OCI-LY7 (cell line): ENCODE results near the gene EWSR1. TPM values are rescaled to one million over a fixed set of nuclear protein-coding genes. Genes with fewer than 3 reads are reported as not detected.
A peak's percentile ranks its signal among the peaks of the same experiment; 100 is the strongest.

Experiments used
- BruUV-seq: library from RNA; stranded (reverse); fragments of 400-500 nt; replicated peaks from 2 replicates; lab custom pipeline; 2021; lab: Mats Ljungman, UMichigan
- CTCF ChIA-PET: fragments of 300-600 bp; sonication (Branson Sonifier 250); formaldehyde crosslinking; loops from one replicate; lab custom pipeline; 2022; ENCODE audit warnings: antibody characterized with exemption; ENCODE audit not compliant: unreplicated experiment; lab: Charles Lee
- POLR2A ChIA-PET: fragments of 300-600 bp; sonication (Branson Sonifier 250); formaldehyde crosslinking; loops from one replicate; lab custom pipeline; 2022; ENCODE audit warnings: antibody characterized with exemption; lab: Charles Lee
- DNase-seq: peaks from one replicate; pipeline ENCODE4 v3.0.0-alpha.2; 2015; ENCODE audit warnings: low spot score
- H2AFZ ChIP-seq: fragments of 200-600 bp; sonication (generic), shearing (Covaris generic); 2 replicates; pipeline ENCODE4 v1.6.1; 2014; ENCODE audit warnings: mild to moderate bottlenecking, antibody characterized with exemption, low read length, moderate library complexity
- H3K27ac ChIP-seq: fragments of 200-600 bp; sonication (generic); 2 replicates; pipeline ENCODE4 v1.5.1; 2014; ENCODE audit warnings: mixed run types, low read depth, mild to moderate bottlenecking, moderate library complexity, low read length, inconsistent platforms; ENCODE audit not compliant: poor library complexity, severe bottlenecking
- H3K36me3 ChIP-seq: fragments of 200-600 bp; sonication (generic); 2 replicates; pipeline ENCODE4 v1.6.1; 2014; ENCODE audit warnings: mild to moderate bottlenecking, antibody characterized with exemption, low read length, moderate library complexity, mixed read lengths; ENCODE audit not compliant: insufficient read depth
- H3K4me1 ChIP-seq: fragments of 200-600 bp; sonication (generic); 2 replicates; pipeline ENCODE4 v1.5.1; 2014; ENCODE audit warnings: mild to moderate bottlenecking, low read length; ENCODE audit not compliant: insufficient read depth, poor library complexity, severe bottlenecking
- H3K4me2 ChIP-seq: fragments of 200-600 bp; sonication (generic); 2 replicates; pipeline ENCODE4 v1.6.1; 2014; ENCODE audit warnings: mild to moderate bottlenecking, low read length
- H3K4me3 ChIP-seq: fragments of 200-600 bp; sonication (generic); 2 replicates; pipeline ENCODE4 v1.5.1; 2014; ENCODE audit warnings: mild to moderate bottlenecking, low read depth, low read length; ENCODE audit not compliant: poor library complexity, severe bottlenecking
- H3K79me2 ChIP-seq: fragments of 200-600 bp; sonication (generic); 2 replicates; pipeline ENCODE4 v1.6.1; 2016; ENCODE audit warnings: low read depth, mild to moderate bottlenecking, low read length, moderate library complexity, mixed read lengths; ENCODE audit not compliant: insufficient read depth
- H3K9me2 ChIP-seq: fragments of 200-600 bp; sonication (generic); 2 replicates; pipeline ENCODE4 v1.6.1; 2016; ENCODE audit warnings: mild to moderate bottlenecking, low read length, mixed read lengths; ENCODE audit not compliant: insufficient read depth
- H3K9me3 ChIP-seq: fragments of 200-600 bp; sonication (generic); 2 replicates; pipeline ENCODE4 v1.6.1; 2014; ENCODE audit warnings: mild to moderate bottlenecking, mixed run types, low read length, mixed read lengths
- H4K20me1 ChIP-seq: fragments of 200-600 bp; sonication (generic); 2 replicates; pipeline ENCODE4 v1.6.1; 2014; ENCODE audit warnings: mild to moderate bottlenecking, antibody characterized with exemption, low read length, moderate library complexity, mixed read lengths; ENCODE audit not compliant: insufficient read depth
- CTCF ChIP-seq: fragments of 200-600 bp; sonication (generic); conservative IDR thresholded peaks from 2 replicates; pipeline ENCODE4 v1.5.1; 2014; ENCODE audit warnings: mild to moderate bottlenecking, antibody characterized with exemption, low read length, moderate library complexity, mixed read lengths
- EZH2phosphoT487 ChIP-seq: fragments of 200-600 bp; sonication (generic); IDR thresholded peaks from 2 replicates; pipeline ENCODE4 v1.6.1; 2018; ENCODE audit warnings: low read depth, borderline replicate concordance, mild to moderate bottlenecking, mixed run types, antibody characterized with exemption, low read length, moderate library complexity, mixed read lengths
- intact Hi-C: fragments of 100-400 bp; cut with micrococcal nuclease; formaldehyde crosslinking; loops from one replicate; pipeline ENCODE4 v1.10.0; 2022; ENCODE audit not compliant: unreplicated experiment
- total RNA-seq, 2 experiments: library from RNA; depleted of rRNA in 1 of 2; stranded (reverse); fragments of >200 nt in 1 of 2; shearing (Covaris generic) in 1 of 2; gene quantifications; 2 replicates each; pipeline ENCODE4 v1.2.3, GENCODE V29; 2014 to 2022

Gene EWSR1
- total RNA-seq, 2 experiments from 2014 or later: 270 to 333 TPM

- H3K27ac ChIP-seq: peak overlapping the region; percentile 75
- ChIA-PET POLR2A (no interaction called here), CTCF (interaction anchor here (0.6 kb wide), 1 partner anchor 21 kb away, joined by 3 read pairs; no protein-coding TSS in a partner anchor)
- H3K4me3 ChIP-seq: peak overlapping the region; percentile 92
- H3K4me2 ChIP-seq: peak overlapping the region; percentile 80
- TF ChIP-seq CTCF: no peak
- no peak for TF ChIP-seq EZH2phosphoT487
- peaks cover 34% of the 10 kb centered on the region for H3K4me1 ChIP-seq
- H3K36me3 ChIP-seq: peaks cover 69% of the 10 kb centered on the region
- H4K20me1 ChIP-seq: peaks cover 37% of the 10 kb centered on the region
- peak overlapping the region; percentile 78; the same call in 1 of the 2 replicates for H2AFZ ChIP-seq
- intact Hi-C loops: loop anchor here (5.0 to 10.0 kb wide), 3 partner anchors 80 to 1157 kb away; partner anchors contain the start of genes CHEK2, HSCB and MTFP1
- DNase-seq: no peak
- no peaks in the 10 kb centered on the region for H3K9me3 ChIP-seq
- H3K79me2 ChIP-seq: peaks cover 63% of the 10 kb centered on the region
- H3K9me2 ChIP-seq: no peaks in the 10 kb centered on the region
- BruUV-seq: TSS peak; percentile 60
Observed at GRCh38 chr22:29267462-29267857, 608 bp upstream of the EWSR1 start.

- Histone ChIP-seq H2AFZ (peak overlapping the region; percentile 78; the same call in 1 of the 2 replicates), H4K20me1 (peaks cover 49% of the 10 kb centered on the region), H3K79me2 (peaks cover 75% of the 10 kb centered on the region), H3K9me3 (no peaks in the 10 kb centered on the region), H3K9me2 (no peaks in the 10 kb centered on the region), H3K27ac (peak overlapping the region; percentile 75), H3K4me2 (peak overlapping the region; percentile 80), H3K36me3 (peaks cover 78% of the 10 kb centered on the region), H3K4me3 (peak overlapping the region; percentile 92), H3K4me1 (peaks cover 34% of the 10 kb centered on the region)
- ChIA-PET POLR2A (no interaction called here), CTCF (no interaction called here)
- BruUV-seq: no TSS peak
- DNase-seq: peak; percentile 50
- intact Hi-C loops: loop anchor here (2.0 to 10.0 kb wide), 4 partner anchors 79 to 1156 kb away; partner anchors contain the start of genes CHEK2, HSCB and MTFP1
- no peak for TF ChIP-seq CTCF
Observed at GRCh38 chr22:29268511-29269229, 602 bp downstream of the EWSR1 start.

- intact Hi-C loops: loop anchor here (2.0 to 10.0 kb wide), 4 partner anchors 78 to 1156 kb away; partner anchors contain the start of genes CHEK2, HSCB and MTFP1
Observed at GRCh38 chr22:29269230-29269604, 1.1 kb downstream of the EWSR1 start.

More at GRCh38 chr22:29269230-29269604, 1.1 kb downstream of the EWSR1 start:
- peaks cover 81% of the 10 kb centered on the region for H3K79me2 ChIP-seq
- no TSS peak for BruUV-seq
- ChIA-PET CTCF (no interaction called here), POLR2A (interaction anchor here (1.4 kb wide), 1 partner anchor 17 kb away, joined by 3 read pairs; no protein-coding TSS in a partner anchor)
- H3K27ac ChIP-seq: peak overlapping the region; percentile 75
- peaks cover 34% of the 10 kb centered on the region for H3K4me1 ChIP-seq
- peak overlapping the region; percentile 92 for H3K4me3 ChIP-seq
- H3K36me3 ChIP-seq: peaks cover 78% of the 10 kb centered on the region
- peak overlapping the region; percentile 80 for H3K4me2 ChIP-seq
- no peak overlapping the region for H2AFZ ChIP-seq
- no peak for TF ChIP-seq EZH2phosphoT487
- no peak for TF ChIP-seq CTCF
- peak; percentile 38 for DNase-seq
- H4K20me1 ChIP-seq: peaks cover 49% of the 10 kb centered on the region
- no peaks in the 10 kb centered on the region for H3K9me3 ChIP-seq
- no peaks in the 10 kb centered on the region for H3K9me2 ChIP-seq
